ENCODE measurements around the gene GMDS.
A peak's percentile ranks its signal among the peaks of the same experiment; 100 is the strongest.

The GMDS gene

GRCh38 chr6:2099870-2100269, 145.5 kb downstream of the GMDS start:
- no peak for DNase-seq (ENCODE audit: low read depth in 2 of 2)

- DNase-seq (ENCODE audit: low read depth in 2 of 2) = no peak
Measured at GRCh38 chr6:2097464-2097863, 147.9 kb downstream of the GMDS start.

GRCh38 chr6:2094642-2095041, 150.8 kb downstream of the GMDS start:
- no peak for DNase-seq (ENCODE audit: low read depth in 2 of 2)

- no peak for DNase-seq (ENCODE audit: low read depth in 2 of 2)
Measured at GRCh38 chr6:2086326-2086965, 159.0 kb downstream of the GMDS start.

- no peak for DNase-seq (ENCODE audit: low read depth in 2 of 2)
Measured at GRCh38 chr6:2085657-2086056, 159.7 kb downstream of the GMDS start.

DNA sequence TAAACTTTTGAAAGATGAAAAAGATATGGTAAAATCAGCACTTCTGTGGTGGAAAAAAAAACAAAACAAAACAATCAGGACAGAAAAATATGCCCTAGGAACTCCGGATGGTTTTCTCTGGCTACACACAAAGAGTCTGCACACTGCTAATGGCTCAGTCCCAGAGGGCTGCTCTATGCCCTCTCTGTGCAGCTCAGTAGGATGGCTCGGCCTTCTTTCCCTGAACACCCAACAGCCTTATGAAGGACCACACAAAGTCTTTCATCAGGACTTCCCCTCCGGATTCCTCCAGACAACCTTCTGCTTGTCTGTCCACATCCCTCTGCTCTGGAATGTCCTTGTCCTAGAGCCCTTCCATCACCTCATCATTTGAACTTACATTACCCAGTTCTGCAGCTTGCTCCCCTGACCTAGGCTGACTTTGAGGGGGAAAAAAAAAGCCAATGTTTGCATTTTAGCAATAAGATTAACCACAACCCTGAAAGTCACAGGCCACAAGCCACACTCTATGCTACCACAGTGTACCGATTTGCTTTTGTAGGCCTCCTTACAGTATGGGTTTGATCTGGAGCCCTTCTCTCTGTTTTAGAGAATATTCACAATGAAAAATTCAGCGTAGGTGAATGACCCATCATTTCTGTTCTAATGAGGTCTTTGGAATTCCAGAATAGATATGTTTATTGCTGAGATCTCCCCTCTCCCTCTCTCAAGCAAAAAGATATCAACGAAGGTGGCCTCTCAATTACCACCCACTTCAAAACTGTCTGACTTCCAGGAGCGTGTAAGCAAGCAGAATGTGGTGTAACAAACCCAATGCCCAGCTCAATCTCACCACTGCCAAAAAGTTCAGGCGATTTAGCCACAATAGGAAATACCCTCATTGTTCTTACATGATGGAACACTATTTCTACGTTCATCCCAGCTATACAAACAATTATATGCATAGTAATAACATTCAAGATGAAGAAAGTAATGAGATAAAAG, 164.0 kb downstream of the GMDS start:
- peak; percentile 4 to 7 for DNase-seq (ENCODE audit: low read depth in 2 of 2)

GRCh38 chr6:2078888-2079287, 166.5 kb downstream of the GMDS start:
- no peak for DNase-seq (ENCODE audit: low read depth in 2 of 2)

DNA sequence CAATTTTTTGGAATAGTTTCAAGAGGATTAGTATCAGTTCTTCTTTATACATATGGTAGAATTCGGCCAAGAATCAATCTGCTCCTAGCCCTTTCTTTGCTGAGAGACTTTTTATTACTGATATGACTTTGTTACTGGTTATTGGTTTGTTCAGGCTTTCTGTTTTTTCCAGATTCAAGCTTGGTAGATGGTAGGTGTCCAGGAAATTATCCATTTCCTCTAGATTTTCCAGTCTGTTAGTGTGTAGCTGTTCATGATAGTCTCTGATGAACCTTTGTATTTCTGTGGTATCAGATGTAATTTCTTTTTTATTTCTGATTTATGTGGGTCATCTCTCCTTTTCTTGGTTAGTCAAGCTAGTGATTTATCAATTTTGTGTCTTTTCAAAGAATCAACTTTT, 167.6 kb downstream of the GMDS start:
- no peak for DNase-seq (ENCODE audit: low read depth in 2 of 2)

DNA sequence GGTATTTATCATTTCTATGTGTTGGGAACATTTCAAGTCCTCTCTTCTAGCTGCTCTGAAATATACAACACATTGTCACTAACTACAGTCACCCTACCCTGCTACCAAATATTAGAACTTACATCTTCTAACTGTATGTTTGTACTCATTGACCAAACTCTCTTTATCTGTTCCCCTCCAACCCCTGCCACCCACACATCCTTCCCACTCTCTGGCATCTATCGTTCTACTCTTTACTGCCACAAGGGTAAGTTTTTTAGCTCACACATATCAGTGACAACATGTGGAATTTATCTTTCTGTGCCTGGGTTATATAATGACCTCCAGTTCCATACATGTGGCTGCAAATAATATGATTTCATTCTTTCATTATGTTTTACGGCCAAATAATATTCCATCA, 171.9 kb downstream of the GMDS start:
- DNase-seq (ENCODE audit: low read depth in 2 of 2) = no peak

GRCh38 chr6:2072453-2072852, 173.0 kb downstream of the GMDS start:
- DNase-seq (ENCODE audit: low read depth in 2 of 2) = no peak

- no peak for DNase-seq (ENCODE audit: low read depth in 2 of 2)
Measured at GRCh38 chr6:2063547-2063946, 181.9 kb downstream of the GMDS start.

DNA sequence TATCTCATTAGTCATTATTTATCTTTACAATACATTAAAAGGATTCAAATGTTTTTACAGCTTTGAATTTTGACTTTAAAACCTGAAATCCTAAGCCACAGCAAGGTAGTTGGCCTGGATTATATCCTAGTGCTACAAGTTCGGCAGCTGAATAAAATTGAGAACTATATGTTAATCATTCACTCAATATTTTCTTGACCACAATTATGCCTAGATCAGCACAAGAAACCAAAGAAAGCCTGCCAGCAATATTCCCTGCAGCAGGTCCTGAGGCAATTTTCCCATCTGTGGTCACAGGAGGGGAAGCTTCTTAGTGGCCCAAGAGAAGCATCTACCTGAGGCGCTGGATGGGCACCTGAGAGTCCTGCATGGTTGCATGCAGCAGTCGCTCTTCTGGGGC, 183.5 kb downstream of the GMDS start:
- no peak for DNase-seq (ENCODE audit: low read depth in 2 of 2)

DNA sequence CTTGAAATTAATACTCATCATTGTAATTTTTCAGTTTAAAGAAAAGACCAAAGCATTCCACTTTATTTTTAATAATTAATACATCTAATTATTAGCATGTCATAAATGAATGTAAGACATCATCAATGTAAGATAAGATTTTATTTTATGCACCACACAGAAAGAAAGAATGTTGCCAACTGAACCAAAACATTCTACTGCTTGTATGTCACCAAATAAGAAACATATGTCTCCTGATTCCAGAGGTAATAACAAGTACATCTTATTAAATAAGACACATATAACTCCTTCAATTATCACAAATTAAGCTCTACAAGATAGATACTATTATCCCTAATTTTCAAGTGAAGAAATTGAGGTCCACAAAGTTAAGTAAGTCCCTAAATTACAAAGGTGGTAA, 189.5 kb downstream of the GMDS start:
- DNase-seq (ENCODE audit: low read depth in 2 of 2) = no peak

- DNase-seq (ENCODE audit: low read depth in 2 of 2) = no peak
Measured at GRCh38 chr6:2055143-2055542, 190.3 kb downstream of the GMDS start.

- no peak for DNase-seq (ENCODE audit: low read depth in 2 of 2)
Measured at GRCh38 chr6:2054516-2055067, 190.8 kb downstream of the GMDS start.

DNA sequence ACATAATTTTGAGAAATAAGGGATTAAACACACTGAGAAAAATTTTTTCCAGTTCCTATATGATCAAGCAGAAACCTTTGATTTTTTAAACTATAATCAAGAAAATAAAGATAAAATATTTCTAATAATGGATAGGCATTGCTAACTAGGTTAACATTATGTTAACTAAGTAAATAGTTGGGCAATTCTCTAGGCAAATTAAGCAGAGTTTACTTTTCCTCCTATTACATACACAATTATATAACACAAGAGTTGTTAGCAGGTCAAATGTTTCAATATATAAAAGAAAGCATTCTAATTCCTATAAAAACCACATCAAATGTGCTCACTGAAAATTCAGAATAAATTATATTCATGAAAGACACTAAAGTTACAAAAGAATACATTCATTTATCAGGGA, 191.7 kb downstream of the GMDS start:
- DNase-seq (ENCODE audit: low read depth in 2 of 2) = no peak

DNA sequence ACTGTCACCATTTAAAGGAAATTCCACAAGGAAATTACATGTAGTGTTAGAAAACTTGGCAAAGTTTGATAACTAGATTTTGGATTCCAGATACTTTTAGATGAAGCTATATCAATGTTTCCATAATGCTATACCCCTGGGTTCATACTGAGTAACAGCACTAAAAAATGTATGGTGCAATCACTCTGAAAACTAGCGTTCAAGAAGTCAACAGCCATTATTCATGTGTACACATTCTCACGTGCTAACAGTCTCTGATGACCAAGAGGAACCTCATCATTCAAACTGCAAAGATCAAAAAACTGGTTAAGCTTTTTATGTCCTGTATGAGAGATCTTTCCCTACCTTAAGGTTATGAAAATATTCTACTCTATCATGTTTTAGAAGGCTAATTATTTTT, 197.6 kb downstream of the GMDS start:
- DNase-seq (ENCODE audit: low read depth in 2 of 2) = no peak

DNA sequence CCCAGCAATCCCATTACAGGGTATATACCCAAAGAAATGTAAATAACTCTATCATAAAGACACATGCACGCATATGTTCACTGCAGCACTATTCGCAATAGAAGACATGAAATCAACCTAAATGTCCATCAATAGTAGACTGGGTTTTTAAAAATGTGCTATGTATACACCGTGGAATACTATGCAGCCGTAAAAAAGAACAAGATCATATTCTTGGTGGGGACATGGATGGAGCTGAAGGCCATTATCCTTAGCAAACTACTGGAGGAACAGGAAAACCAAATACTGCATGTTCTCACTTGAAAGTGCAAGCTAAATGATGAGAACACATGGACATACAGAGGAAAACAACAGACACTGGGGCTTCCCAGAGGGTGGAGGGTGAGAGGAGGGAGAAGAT, 201.2 kb downstream of the GMDS start:
- no peak for DNase-seq (ENCODE audit: low read depth in 2 of 2)

DNA sequence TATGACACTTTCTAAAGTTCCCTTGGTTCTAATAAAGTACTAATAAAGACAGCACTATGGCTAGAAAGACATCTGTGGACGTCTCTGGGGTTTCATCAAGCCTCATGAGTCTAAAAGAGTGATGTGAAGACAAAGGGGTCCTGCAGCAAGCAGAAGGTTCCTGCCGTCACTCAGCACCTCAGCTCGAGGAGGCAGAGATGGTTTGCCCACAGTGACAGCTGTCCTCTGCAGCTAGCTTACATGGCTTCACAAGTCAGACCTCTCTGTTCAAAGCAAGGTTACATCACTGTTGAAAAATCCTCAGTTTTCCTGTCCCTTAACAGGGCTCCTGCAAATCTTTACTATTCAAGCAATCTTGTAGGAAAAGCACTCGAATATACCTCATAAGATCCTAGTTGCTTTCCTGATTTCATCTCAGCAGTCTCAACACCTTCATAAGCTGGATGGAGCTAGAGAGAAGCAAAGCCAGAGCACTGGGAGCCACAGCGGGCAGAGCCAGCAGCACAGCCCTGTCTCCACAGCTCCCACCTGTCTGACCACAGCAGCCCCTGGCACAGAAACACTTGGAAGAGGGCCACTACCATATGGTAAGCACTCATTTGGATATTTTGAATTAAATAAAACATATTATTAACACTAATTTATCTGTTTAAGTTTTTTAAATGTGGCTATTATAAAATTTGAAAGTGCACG, 202.3 kb downstream of the GMDS start:
- no peak for DNase-seq (ENCODE audit: low read depth in 2 of 2)

DNA sequence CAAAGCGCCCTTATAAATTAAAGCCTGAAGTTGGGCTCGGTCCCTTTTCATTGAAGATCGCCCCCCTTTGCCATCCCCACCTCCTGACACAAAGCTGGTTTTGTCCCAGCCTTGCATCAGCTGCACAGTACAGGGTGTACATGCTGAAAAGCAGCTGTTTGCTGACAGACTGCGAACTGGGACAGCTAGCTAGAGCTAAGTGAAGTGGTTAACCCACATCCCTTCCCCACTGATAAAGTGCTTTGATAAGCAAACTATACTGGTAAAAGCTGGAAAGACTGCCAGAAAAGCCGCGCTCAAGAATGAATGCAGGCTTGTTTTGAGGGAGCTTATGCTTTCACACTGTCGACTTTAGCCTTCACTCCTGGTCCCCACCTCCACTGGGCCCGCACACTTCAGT, 207.3 kb downstream of the GMDS start:
- no peak for DNase-seq (ENCODE audit: low read depth in 2 of 2)

DNA sequence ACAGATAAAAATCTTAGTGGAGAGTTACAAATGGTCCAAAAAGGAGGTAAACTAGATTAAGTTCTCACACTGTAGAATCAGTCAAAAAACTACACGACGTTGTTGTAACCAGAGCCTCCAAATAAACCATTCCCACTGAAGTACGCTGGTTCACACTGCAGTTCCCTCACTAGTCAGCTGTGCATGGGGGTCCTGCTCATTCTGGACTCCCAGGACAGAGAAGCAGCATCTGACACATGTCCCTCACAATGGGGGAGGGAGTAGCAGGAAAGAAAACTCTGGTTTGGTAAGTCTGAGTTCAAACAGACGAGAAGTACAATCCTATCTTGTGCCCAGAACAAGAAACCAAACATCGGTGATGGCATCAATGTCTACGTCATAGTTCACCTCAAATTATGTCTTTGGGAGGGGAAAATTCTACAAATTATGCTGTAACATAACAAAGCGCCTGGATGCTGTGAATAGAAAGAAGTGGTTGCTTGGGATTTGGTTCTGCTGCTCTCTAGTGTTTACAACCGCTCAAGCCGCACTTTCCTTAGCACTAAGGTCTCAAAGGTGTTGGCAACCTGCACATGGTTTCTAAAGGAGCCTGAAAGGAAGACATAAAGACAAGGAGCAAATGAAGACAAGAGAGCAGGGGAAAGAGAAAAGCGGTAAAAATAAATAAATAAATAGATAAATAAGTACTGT, 208.0 kb downstream of the GMDS start:
- DNase-seq (ENCODE audit: low read depth in 2 of 2) = no peak

GRCh38 chr6:2036710-2037023, 208.7 kb downstream of the GMDS start:
- DNase-seq (ENCODE audit: low read depth in 2 of 2) = no peak
